Astrocyte (in vitro differentiated cells and primary cell): ENCODE results near the gene HBS1L. TPM values are rescaled to one million over a fixed set of nuclear protein-coding genes. Genes with fewer than 3 reads are reported as not detected.

Source experiments
- DNase-seq: peaks from one replicate; pipeline ENCODE4 v3.0.0-alpha.2; 2010; ENCODE audit warnings: low read depth
- FAIRE-seq: peaks from 2 replicates; lab custom pipeline; 2011; peaks lifted over from hg19 to GRCh38; lab: Jason Lieb, UNC
- H2AFZ ChIP-seq: 2 replicates; pipeline ENCODE4 v1.6.0; 2012; ENCODE audit warnings: low read depth, low read length, inconsistent platforms
- H3K27ac ChIP-seq: 2 replicates; pipeline ENCODE4 v1.5.1; 2011; ENCODE audit warnings: low read depth, low read length, inconsistent platforms
- H3K27me3 ChIP-seq: 2 replicates; pipeline ENCODE4 v1.6.0; 2011; ENCODE audit warnings: low read length, inconsistent platforms; ENCODE audit not compliant: insufficient read depth
- H3K36me3 ChIP-seq: 2 replicates; pipeline ENCODE4 v1.5.1; 2011; ENCODE audit warnings: low read length, inconsistent platforms; ENCODE audit not compliant: insufficient read depth
- H3K4me1 ChIP-seq: 2 replicates; pipeline ENCODE4 v1.5.1; 2011; ENCODE audit warnings: low read length, inconsistent platforms; ENCODE audit not compliant: insufficient read depth
- H3K4me2 ChIP-seq: 2 replicates; pipeline ENCODE4 v1.6.0; 2012; ENCODE audit warnings: low read length, inconsistent platforms
- H3K4me3 ChIP-seq: 2 replicates; pipeline ENCODE4 v1.5.1; 2011; ENCODE audit warnings: low read depth, mild to moderate bottlenecking, low read length, inconsistent platforms; ENCODE audit not compliant: insufficient read depth
- H3K79me2 ChIP-seq: 2 replicates; pipeline ENCODE4 v1.6.0; 2012; ENCODE audit warnings: mild to moderate bottlenecking, low read length, inconsistent platforms; ENCODE audit not compliant: insufficient read depth
- H3K9ac ChIP-seq: 2 replicates; pipeline ENCODE4 v1.6.0; 2012; ENCODE audit warnings: mild to moderate bottlenecking, low read length, inconsistent platforms
- H3K9me3 ChIP-seq: 2 replicates; pipeline ENCODE4 v1.5.1; 2012; ENCODE audit warnings: low read depth, mild to moderate bottlenecking, low read length, inconsistent platforms; ENCODE audit not compliant: insufficient read depth
- H4K20me1 ChIP-seq: 2 replicates; pipeline ENCODE4 v1.6.0; 2012; ENCODE audit warnings: low read length, inconsistent platforms; ENCODE audit not compliant: insufficient read depth
- H3K27ac Mint-ChIP-seq: one replicate; pipeline ENCODE4 v1.8.0; 2021; ENCODE audit warnings: mild to moderate bottlenecking, mixed read lengths; ENCODE audit not compliant: unreplicated experiment
- H3K27me3 Mint-ChIP-seq: one replicate; pipeline ENCODE4 v1.8.0; 2021; ENCODE audit warnings: low read depth, mixed read lengths; ENCODE audit not compliant: unreplicated experiment
- H3K36me3 Mint-ChIP-seq: one replicate; pipeline ENCODE4 v1.8.0; 2021; ENCODE audit warnings: low read depth, mixed read lengths; ENCODE audit not compliant: unreplicated experiment
- H3K4me1 Mint-ChIP-seq: one replicate; pipeline ENCODE4 v1.8.0; 2021; ENCODE audit warnings: low read depth, mixed read lengths; ENCODE audit not compliant: unreplicated experiment
- H3K4me3 Mint-ChIP-seq: one replicate; pipeline ENCODE4 v1.8.0; 2021; ENCODE audit warnings: mild to moderate bottlenecking, moderate library complexity, mixed read lengths; ENCODE audit not compliant: unreplicated experiment
- H3K9me3 Mint-ChIP-seq: one replicate; pipeline ENCODE4 v1.8.0; 2021; ENCODE audit warnings: mild to moderate bottlenecking, mixed read lengths; ENCODE audit not compliant: unreplicated experiment
- CTCF ChIP-seq: IDR thresholded peaks from 2 replicates; pipeline ENCODE4 v1.5.1; 2011; ENCODE audit warnings: low read depth, mild to moderate bottlenecking, inconsistent platforms, low read length, moderate library complexity; ENCODE audit not compliant: insufficient read depth
- EZH2 ChIP-seq: IDR thresholded peaks from 2 replicates; pipeline ENCODE4 v1.6.1; 2012; ENCODE audit warnings: mild to moderate bottlenecking, low read length, inconsistent platforms; ENCODE audit not compliant: insufficient read depth
- total RNA-seq: library from RNA; stranded (reverse); gene quantifications from 2 replicates; pipeline ENCODE4 v1.2.1, GENCODE V29; 2021

HBS1L gene
- total RNA-seq, 1 donor from 2014 or later: 87.8 TPM

- Histone ChIP-seq H3K4me3 (no peak overlapping the region), H3K9ac (no peak overlapping the region), H3K27me3 (no peaks in the 10 kb centered on the region), H3K27ac (no peak overlapping the region), H2AFZ (no peak overlapping the region), H3K79me2 (no peaks in the 10 kb centered on the region), H3K4me2 (no peak overlapping the region), H3K4me1 (no peaks in the 10 kb centered on the region), H4K20me1 (no peaks in the 10 kb centered on the region), H3K36me3 (no peaks in the 10 kb centered on the region), H3K9me3 (no peaks in the 10 kb centered on the region)
- FAIRE-seq (no peak), DNase-seq (no peak)
- Mint-ChIP-seq H3K9me3 (no peaks in the 10 kb centered on the region), H3K4me3 (no peak overlapping the region), H3K36me3 (no peaks in the 10 kb centered on the region), H3K27ac (no peak overlapping the region), H3K4me1 (no peaks in the 10 kb centered on the region), H3K27me3 (no peaks in the 10 kb centered on the region)
- TF ChIP-seq EZH2 (no peak), CTCF (no peak)
Measured at GRCh38 chr6:135087403-135087802, 32.8 kb upstream of the HBS1L start.

- Histone ChIP-seq H3K4me2 (no peak overlapping the region), H3K4me3 (no peak overlapping the region), H2AFZ (no peak overlapping the region), H3K9me3 (no peaks in the 10 kb centered on the region), H3K79me2 (no peaks in the 10 kb centered on the region), H3K27me3 (no peaks in the 10 kb centered on the region), H4K20me1 (no peaks in the 10 kb centered on the region), H3K9ac (no peak overlapping the region), H3K27ac (no peak overlapping the region), H3K36me3 (no peaks in the 10 kb centered on the region), H3K4me1 (no peaks in the 10 kb centered on the region)
- FAIRE-seq (no peak), DNase-seq (no peak)
- H3K4me1 Mint-ChIP-seq: no peaks in the 10 kb centered on the region
- no peak overlapping the region for H3K27ac Mint-ChIP-seq
- no peak overlapping the region for H3K4me3 Mint-ChIP-seq
- no peak for TF ChIP-seq CTCF
- no peak for TF ChIP-seq EZH2
- H3K27me3 Mint-ChIP-seq: no peaks in the 10 kb centered on the region
- no peaks in the 10 kb centered on the region for H3K36me3 Mint-ChIP-seq
- peaks cover 2% of the 10 kb centered on the region for H3K9me3 Mint-ChIP-seq
Measured at GRCh38 chr6:135086414-135086764, 31.8 kb upstream of the HBS1L start.

- H4K20me1 ChIP-seq: no peaks in the 10 kb centered on the region
- no peaks in the 10 kb centered on the region for H3K79me2 ChIP-seq
- Mint-ChIP-seq H3K9me3 (peaks cover 2% of the 10 kb centered on the region), H3K4me1 (no peaks in the 10 kb centered on the region), H3K36me3 (no peaks in the 10 kb centered on the region), H3K4me3 (no peak overlapping the region), H3K27me3 (no peaks in the 10 kb centered on the region), H3K27ac (no peak overlapping the region)
- no peak overlapping the region for H3K4me3 ChIP-seq
- no peaks in the 10 kb centered on the region for H3K36me3 ChIP-seq
- FAIRE-seq (no peak), DNase-seq (no peak)
- TF ChIP-seq CTCF (no peak), EZH2 (no peak)
- no peaks in the 10 kb centered on the region for H3K9me3 ChIP-seq
- no peaks in the 10 kb centered on the region for H3K4me1 ChIP-seq
- no peak overlapping the region for H2AFZ ChIP-seq
- H3K27ac ChIP-seq: no peak overlapping the region
- H3K4me2 ChIP-seq: no peak overlapping the region
- no peak overlapping the region for H3K9ac ChIP-seq
- H3K27me3 ChIP-seq: no peaks in the 10 kb centered on the region
Measured at GRCh38 chr6:135085700-135086413, 31.2 kb upstream of the HBS1L start.
